Activated CD4-positive, alpha-beta T cell treated with anti-CD3 and anti-CD28 coated beads, Interleukin-2, Interleukin-4, amounts not matched to agents 100 ng/mL and 50 ng/mL, durations not matched to agents 16 hours and 8 hours (primary cell): Measurements from ENCODE around the gene SLC17A1.

Experiments
- DNase-seq: peaks from one replicate; pipeline ENCODE4 v3.0.0-alpha.2; 2020; ENCODE audit warnings: low spot score

Gene SLC17A1

GRCh38 chr6:25831532-25832306 lies at the start of gene SLC17A1:
Gene SLC17A1, minus strand, starts transcription at chr6:25832052. Its CDS starts 1,495 bp downstream, at chr6:25830557.
- DNase-seq, result no peak

GRCh38 chr6:25880601-25881000 lies 48.7 kb upstream of the SLC17A1 start:
- DNase-seq, result no peak

GRCh38 chr6:25878721-25879322 lies 47.0 kb upstream of the SLC17A1 start:
- DNase-seq, result no peak

GRCh38 chr6:25875926-25876602 lies 44.2 kb upstream of the SLC17A1 start:
- no peak for DNase-seq

- no peak for DNase-seq
Measured at GRCh38 chr6:25875563-25875905, 43.7 kb upstream of the SLC17A1 start.

- peak; percentile 44 for DNase-seq
Measured at GRCh38 chr6:25874822-25875562, 43.1 kb upstream of the SLC17A1 start.

GRCh38 chr6:25874118-25874517 lies 42.3 kb upstream of the SLC17A1 start, which contains the start of gene SLC17A3:
Gene SLC17A3, minus strand, starts transcription at chr6:25874243. Its CDS starts 5,856 bp downstream, at chr6:25868387.
- DNase-seq, result no peak

- no peak for DNase-seq
Measured at GRCh38 chr6:25872814-25873213, 41.0 kb upstream of the SLC17A1 start.

- DNase-seq, result no peak
Measured at GRCh38 chr6:25869840-25870239, 38.0 kb upstream of the SLC17A1 start.

GRCh38 chr6:25868436-25869183 lies 36.8 kb upstream of the SLC17A1 start:
- no peak for DNase-seq

GRCh38 chr6:25866011-25866410 lies 34.2 kb upstream of the SLC17A1 start:
- DNase-seq, result peak; percentile 21

GRCh38 chr6:25863360-25863759 lies 31.5 kb upstream of the SLC17A1 start:
- DNase-seq, result no peak

GRCh38 chr6:25862199-25862598 lies 30.3 kb upstream of the SLC17A1 start:
- no peak for DNase-seq

GRCh38 chr6:25852756-25853155 lies 20.9 kb upstream of the SLC17A1 start:
- DNase-seq, result no peak

GRCh38 chr6:25851961-25852360 lies 20.1 kb upstream of the SLC17A1 start:
- DNase-seq, result no peak

GRCh38 chr6:25844518-25844917 lies 12.7 kb upstream of the SLC17A1 start:
- DNase-seq, result no peak

- peak; percentile 68 for DNase-seq
Measured at GRCh38 chr6:25842526-25842925, 10.7 kb upstream of the SLC17A1 start.

- no peak for DNase-seq
Measured at GRCh38 chr6:25835442-25836283, 3.8 kb upstream of the SLC17A1 start.

- no peak for DNase-seq
Measured at GRCh38 chr6:25834950-25835349, 3.1 kb upstream of the SLC17A1 start.

GRCh38 chr6:25833136-25833535 lies 1.3 kb upstream of the SLC17A1 start:
- DNase-seq, result no peak

- no peak for DNase-seq
Measured at GRCh38 chr6:25832670-25833069, 818 bp upstream of the SLC17A1 start.
